ENCODE results near the gene MAPK11.

MAPK11 gene

DNA sequence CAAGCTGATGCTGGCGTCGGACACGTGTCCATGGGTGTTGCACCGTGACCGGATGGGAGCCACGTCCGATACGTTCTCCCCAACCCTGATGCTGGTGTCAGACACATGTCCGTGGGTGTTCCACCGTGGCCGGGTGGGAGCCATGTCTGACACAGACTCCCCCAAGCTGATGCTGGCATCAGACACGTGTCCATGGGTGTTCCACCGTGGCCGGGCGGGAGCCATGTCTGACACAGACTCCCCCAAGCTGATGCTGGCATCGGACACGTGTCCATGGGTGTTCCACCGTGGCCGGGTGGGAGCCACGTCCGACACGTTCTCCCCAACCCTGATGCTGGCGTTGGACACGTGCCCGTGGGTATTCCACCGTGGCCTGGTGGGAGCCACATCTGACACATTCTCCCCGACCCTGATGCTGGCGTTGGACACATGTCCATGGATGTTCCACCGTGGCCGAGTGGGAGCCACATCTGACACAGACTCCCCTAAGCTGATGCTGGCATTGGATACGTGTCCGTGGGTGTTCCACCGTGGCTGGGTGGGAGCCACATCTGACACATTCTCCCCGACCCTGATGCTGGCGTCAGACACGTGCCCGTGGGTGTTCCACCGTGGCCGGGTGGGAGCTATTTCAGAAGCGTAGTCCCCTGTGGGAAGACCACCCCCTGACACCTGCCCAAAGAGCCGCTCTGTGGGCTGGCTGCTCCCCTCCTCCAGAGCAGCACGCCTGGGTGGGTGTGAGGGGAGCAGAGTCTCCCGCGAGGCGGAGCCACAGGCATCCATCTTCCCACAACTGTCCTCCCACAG lies 49.4 kb downstream of the MAPK11 start:
- no peak for DNase-seq

DNA sequence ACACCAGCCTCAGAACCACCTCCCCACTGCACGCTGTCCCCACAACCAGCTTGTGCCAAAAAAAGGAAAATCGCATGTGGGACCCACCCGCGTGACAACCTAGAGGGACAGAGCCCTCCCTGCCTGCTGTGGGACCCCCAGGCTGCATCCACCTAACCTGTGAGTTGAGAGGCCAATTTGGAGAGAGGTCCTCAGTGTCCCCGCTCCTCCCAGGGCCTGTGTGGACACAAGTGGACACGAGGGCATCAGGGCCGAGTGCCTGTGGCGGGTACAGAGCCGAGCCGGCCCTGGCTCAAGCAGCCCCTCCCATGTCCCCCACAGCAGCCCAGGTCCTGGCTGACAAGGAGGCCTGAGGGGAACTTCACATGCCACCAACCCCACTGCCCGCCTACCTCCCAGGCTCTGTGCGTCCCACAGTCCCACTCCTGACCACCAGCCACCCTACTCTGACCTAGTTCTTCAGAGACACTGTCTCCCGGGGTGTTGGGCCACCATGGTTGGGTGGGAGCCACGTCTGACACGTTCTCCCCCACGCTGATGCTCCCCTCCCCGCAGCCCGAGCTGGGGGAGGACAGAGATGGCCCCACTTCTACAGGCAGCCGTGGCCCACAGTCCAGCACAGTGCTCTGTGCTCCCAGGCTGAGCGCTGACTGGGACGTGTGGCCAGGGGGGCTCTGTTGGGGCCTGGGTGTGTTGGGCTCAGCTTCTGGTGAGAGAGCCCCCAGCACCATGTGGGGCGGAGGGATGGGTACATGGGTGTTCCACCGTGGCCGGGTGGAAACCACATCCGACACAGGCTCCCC lies 50.2 kb downstream of the MAPK11 start:
- no peak for DNase-seq

DNA sequence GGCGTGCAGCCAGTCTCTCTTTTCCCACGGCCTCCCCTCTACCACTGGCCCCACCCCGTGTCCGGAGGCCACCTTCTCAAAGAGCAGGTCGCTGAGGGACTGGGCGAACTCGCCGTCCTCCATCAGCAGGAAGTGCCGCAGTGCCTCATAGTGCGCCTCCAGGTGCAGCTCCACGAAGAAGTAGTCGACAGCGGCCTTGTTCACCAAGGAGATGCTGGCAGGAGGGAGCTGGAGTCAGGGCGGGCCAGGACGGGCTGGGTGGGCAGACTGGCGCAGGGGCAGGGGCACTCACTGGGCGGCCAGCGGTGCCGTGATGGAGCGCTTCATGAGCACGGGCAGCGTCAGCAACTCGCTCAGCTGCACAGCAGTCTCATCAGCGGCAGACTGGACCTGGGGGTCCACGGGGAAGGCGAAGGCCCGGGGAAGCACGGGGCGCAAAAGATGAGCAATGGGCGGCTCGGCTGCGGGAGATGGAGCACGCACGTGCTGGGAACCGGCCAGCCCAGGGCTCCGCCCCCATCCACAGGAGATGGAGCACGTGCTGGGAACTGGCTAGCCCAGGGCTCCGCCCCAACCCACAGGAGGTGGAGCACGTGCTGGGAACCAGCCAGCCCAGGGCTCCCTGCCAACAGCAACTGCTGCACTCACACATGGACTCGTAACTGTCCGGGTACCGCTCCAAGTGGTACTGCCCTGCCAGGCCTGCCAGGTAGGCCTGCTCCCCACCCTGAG lies 51.0 kb downstream of the MAPK11 start:
- DNase-seq = no peak

DNA sequence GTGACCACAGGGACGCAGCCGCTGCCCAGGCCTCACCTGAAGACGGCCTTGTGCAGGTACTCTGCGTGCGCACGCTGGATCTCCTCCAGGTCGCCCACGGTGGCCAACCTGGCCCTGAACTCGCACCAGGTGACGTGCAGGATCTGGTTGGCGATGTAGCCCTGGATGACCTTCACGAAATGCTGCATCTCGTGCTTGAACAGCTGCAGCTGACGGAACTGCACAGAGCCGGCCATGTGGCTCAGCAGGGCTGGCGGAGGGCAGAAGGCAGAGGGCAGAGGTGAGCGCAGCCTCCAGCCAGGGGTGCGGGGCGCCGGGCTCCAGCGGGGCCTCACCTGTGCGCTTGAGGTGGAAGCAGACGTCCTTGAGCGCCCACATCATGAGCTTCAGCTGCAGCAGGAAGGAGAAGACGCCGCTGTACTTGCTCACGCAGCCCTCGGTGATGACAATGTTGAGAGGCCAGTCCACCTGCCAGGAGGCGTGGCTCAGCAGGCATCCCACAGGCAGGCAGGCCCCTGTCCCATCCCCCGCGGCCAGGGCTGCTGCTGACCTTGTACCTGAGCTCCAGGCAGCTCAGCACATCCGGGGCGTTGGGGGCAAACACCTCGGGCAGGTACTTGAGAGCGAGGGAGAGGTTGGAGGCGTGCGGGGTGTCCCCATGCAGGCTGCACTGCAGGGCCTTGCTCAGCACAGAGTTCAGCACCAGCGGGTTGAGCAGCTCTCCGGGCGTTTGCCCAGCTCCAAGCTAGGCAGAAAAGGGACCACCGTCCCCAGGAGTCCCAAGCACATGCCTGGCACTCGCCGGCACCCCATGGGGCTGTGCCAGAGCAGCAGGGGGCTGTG lies 51.8 kb downstream of the MAPK11 start:
- DNase-seq = no peak

DNA sequence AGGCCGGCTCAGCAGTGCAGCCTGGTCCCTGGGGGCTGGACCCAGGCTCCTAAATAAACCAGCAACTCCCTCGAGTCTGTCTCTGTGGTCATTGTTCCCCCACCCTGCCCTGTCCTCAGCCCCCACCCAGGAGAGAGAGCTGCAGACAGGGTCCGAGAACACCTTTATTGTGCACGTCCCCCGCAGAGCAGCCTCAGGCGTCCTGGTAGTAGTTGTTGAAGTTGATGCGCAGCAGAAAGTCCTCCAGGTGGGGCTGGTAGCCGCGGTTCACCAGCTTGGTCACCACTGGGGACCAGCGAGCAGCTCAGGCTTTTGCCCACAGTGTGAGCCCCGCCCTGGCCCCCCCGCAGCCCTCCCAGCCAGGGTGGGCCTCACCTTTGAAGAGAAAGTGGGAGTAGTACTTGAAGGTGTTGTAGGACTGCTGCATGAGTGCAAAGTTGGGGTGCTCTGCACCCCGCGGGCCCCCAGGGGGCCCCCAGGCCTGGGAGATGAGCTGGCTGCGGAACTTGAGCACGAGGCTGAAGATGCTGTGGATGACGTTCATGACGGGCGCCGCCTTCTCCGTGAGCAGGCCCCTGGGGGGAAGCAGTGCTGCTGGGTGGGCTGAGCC lies 52.5 kb downstream of the MAPK11 start:
- no peak for DNase-seq

DNA sequence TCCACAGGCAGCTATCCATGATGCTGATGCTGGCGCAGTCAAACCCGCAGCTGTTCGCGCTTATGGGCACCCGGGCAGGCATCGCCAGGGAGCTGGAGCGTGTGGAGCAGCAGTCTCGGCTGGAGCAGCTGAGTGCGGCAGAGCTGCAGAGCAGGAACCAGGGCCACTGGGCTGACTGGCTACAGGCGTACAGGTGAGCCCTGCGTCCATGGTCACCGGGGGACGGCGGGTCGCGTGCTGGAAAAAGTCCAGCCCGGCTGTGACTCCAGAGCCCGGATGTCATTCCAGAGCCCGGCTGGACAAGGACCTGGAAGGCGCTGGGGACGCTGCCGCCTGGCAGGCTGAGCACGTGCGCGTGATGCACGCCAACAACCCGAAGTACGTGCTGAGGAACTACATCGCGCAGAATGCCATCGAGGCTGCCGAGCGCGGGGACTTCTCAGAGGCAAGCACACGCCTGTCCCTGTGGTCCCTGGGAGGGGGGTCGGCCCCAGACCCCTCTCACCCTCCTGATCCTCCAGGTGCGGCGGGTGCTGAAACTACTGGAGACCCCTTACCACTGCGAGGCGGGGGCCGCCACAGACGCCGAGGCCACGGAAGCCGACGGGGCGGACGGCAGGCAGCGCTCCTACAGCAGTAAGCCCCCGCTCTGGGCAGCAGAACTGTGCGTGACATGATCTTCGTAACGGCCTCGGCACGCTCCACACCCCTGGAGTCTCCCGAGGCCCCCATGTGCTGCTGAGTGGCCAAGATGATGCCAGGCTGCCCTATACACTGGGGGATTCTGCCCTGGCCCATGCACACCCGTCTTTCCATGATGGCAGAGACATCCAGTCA lies 53.3 kb downstream of the MAPK11 start:
- DNase-seq = no peak

DNA sequence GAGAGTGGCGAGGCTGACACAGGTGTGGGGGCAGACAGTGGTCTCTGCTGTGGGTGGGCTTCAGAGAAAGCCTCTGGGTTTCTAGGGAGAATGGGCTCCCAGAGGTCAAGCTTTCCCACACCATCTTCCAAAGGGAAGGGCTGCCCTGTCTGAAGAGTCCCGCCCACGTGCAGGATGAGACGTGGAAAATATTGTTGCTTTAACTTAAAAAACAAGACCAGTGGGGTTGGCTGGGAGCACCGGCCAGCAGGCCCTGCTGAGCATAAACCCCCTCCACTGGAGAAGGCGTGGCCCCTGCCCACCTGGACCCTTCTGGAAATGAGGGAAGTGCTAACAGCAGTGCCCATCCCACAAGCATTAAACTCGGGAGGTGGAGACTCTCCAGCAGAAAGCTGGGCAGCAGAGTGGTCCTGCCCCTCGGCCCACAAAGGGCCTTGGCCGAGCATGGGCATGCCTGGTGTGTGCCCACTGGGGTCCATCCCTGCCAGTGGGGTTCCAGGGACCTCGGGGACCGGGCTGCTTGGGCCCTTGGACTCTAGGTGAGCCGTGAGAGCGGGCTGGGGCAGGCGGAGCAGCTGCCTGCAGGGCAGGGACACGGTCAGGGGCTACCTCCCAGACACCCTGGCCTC lies 54.0 kb downstream of the MAPK11 start:
- DNase-seq = no peak

DNA sequence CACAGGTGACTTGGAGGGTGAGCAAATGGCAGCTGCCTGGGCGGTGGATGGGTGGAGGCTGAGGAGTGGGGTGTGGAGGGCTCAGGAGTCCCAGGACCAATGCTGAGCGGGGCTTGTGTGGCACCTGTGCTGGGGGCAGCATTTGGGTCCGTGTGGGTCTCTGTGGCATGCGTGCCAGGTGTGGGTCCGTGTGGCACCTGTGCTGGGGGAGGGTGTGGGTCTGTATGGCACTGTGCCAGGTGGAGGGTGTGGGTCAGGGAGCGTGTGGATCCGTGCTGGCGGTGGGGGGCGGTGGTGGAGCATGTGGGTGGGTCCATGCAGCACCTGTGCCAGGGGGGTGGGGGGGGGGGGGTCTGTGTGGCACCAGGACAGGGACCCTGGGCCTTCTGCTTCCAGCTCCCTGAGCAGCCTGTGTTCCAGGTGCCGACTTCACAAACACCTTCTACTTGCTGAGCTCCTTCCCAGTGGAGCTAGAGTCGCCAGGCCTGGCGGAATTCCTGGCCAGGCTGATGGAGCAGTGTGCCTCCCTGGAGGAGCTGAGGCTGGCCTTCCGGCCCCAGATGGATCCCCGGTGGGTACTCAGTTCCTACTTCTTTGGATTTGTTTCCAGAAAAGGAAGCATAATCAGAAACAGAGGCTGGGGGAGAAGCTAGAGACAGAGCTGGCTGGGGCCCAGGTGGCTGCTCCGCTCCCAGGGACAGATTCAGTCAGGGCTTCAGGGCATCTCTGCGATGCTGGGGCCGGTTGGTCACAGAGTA lies 54.7 kb downstream of the MAPK11 start:
- no peak for DNase-seq
